OCI-LY7 (cell line): ENCODE measurements around the gene KRT3.

ENCODE experiments used
- CTCF ChIP-seq: fragments of 200-600 bp; sonication (generic); conservative IDR thresholded peaks from 2 replicates; pipeline ENCODE4 v1.5.1; 2014; ENCODE audit warnings: mild to moderate bottlenecking, antibody characterized with exemption, low read length, moderate library complexity, mixed read lengths
- EZH2phosphoT487 ChIP-seq: fragments of 200-600 bp; sonication (generic); IDR thresholded peaks from 2 replicates; pipeline ENCODE4 v1.6.1; 2018; ENCODE audit warnings: low read depth, borderline replicate concordance, mild to moderate bottlenecking, mixed run types, antibody characterized with exemption, low read length, moderate library complexity, mixed read lengths

DNA sequence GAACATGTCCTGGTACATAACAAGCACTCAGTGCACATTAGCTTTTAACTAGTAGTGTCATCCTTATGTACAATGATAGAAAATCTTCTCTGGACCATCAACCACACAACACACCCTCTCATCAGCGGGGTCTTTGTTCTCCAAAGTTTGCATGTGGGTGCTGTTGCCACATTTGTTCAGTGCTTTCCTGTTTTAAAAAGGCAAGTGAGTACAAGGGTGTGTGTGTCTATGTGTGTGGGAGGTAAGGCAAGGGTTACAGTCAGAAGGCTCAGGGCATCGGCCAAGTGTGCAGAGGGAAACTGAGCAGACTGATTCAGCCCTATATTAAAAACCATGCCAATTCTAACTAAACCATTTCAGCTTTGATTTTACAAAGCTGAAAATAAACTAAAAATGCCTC, 36.7 kb downstream of the KRT3 start:
- TF ChIP-seq CTCF (no peak), EZH2phosphoT487 (no peak)
